Endodermal cell (in vitro differentiated cells): ENCODE measurements around the gene TLR9. TPM values are rescaled to one million over a fixed set of nuclear protein-coding genes. Genes with fewer than 3 reads are reported as not detected.

ENCODE experiments used
- DNase-seq: peaks from one replicate; pipeline ENCODE4 v3.0.0-alpha.2; 2017
- H3K27ac ChIP-seq: 2 replicates; pipeline ENCODE4 v1.5.1; 2013; ENCODE audit warnings: mild to moderate bottlenecking, low read depth, low read length, moderate library complexity
- H3K27me3 ChIP-seq: 2 replicates; pipeline ENCODE4 v1.6.1; 2013; ENCODE audit warnings: mild to moderate bottlenecking, low read length, moderate library complexity; ENCODE audit not compliant: insufficient read depth, control insufficient read depth, poor library complexity, severe bottlenecking
- H3K36me3 ChIP-seq: 2 replicates; pipeline ENCODE4 v1.7.0; 2013; ENCODE audit warnings: mild to moderate bottlenecking, low read length, moderate library complexity; ENCODE audit not compliant: control insufficient read depth, insufficient read depth
- H3K4me1 ChIP-seq: one replicate; pipeline ENCODE4 v1.7.0; 2013; ENCODE audit warnings: low read length; ENCODE audit not compliant: control insufficient read depth, insufficient read depth
- H3K4me3 ChIP-seq: 2 replicates; pipeline ENCODE4 v1.5.1; 2013; ENCODE audit warnings: mild to moderate bottlenecking, low read length, moderate library complexity
- H3K9ac ChIP-seq: 2 replicates; pipeline ENCODE4 v1.6.1; 2013; ENCODE audit warnings: mild to moderate bottlenecking, low read length, moderate library complexity; ENCODE audit not compliant: poor library complexity, severe bottlenecking; ENCODE audit errors: extremely low read depth
- H3K9me3 ChIP-seq: 2 replicates; pipeline ENCODE4 v1.6.1; 2013; ENCODE audit warnings: mild to moderate bottlenecking, low read length, moderate library complexity; ENCODE audit not compliant: control insufficient read depth
- H3K27ac Mint-ChIP-seq: 2 replicates; pipeline ENCODE4 v1.8.0; 2020; ENCODE audit warnings: mixed read lengths
- H3K27me3 Mint-ChIP-seq: 2 replicates; pipeline ENCODE4 v1.8.0; 2021; ENCODE audit warnings: mild to moderate bottlenecking, mixed read lengths; ENCODE audit not compliant: insufficient read depth
- H3K36me3 Mint-ChIP-seq: 2 replicates; pipeline ENCODE4 v1.8.0; 2020; ENCODE audit warnings: low read depth, mixed read lengths
- H3K4me1 Mint-ChIP-seq: 2 replicates; pipeline ENCODE4 v1.8.0; 2020; ENCODE audit warnings: mixed read lengths
- H3K4me3 Mint-ChIP-seq: 2 replicates; pipeline ENCODE4 v1.8.0; 2020; ENCODE audit warnings: mild to moderate bottlenecking, moderate library complexity, mixed read lengths
- H3K9me3 Mint-ChIP-seq: 2 replicates; pipeline ENCODE4 v1.8.0; 2020; ENCODE audit warnings: mild to moderate bottlenecking, mixed read lengths
- CTCF ChIP-seq: fragments of 200-600 bp; sonication (generic); conservative IDR thresholded peaks from 2 replicates; pipeline ENCODE4 v1.5.0; 2021; ENCODE audit warnings: antibody characterized with exemption, mild to moderate bottlenecking
- WGBS, 2 experiments: methylation state at CpG; one replicate each; pipeline versions ENCODE4 v1.1.5 to v1.1.7; 2013; ENCODE audit warnings: missing lambda C conversion rate in 2 of 2, mixed read lengths in 1 of 2; ENCODE audit not compliant: insufficient coverage in 1 of 2, insufficient read length in 1 of 2; 5-methylcytosine and 5-hydroxymethylcytosine counted together
- total RNA-seq, 2 donors: library from RNA; stranded (reverse); fragmentation: NEBNext Ultra II Directional in 1 of 2; extraction: Animal tissue kit (Norgen Biotek cat#: 25700) in 1 of 2; gene quantifications; 2 replicates in 1 of 2; 3 replicates in 1 of 2; pipeline ENCODE4 v1.2.1, GENCODE V29; 2021

Gene TLR9
- total RNA-seq, 2 donors from 2014 or later, result 0.11 TPM; not detected in 1

- no peak overlapping the region for H3K4me3 Mint-ChIP-seq
Measured at GRCh38 chr3:52256159-52256558, 30.7 kb upstream of the TLR9 start.

GRCh38 chr3:52254608-52255007 lies 29.2 kb upstream of the TLR9 start:
- Histone ChIP-seq H3K4me3 (no peak overlapping the region), H3K27ac (no peak overlapping the region), H3K4me1 (peaks cover 4% of the 10 kb centered on the region), H3K27me3 (no peaks in the 10 kb centered on the region), H3K36me3 (peaks cover 82% of the 10 kb centered on the region), H3K9me3 (no peaks in the 10 kb centered on the region), H3K9ac (no peak overlapping the region)
- Mint-ChIP-seq H3K4me3 (no peak overlapping the region), H3K4me1 (peaks cover 11% of the 10 kb centered on the region), H3K36me3 (peaks cover 78% of the 10 kb centered on the region), H3K27me3 (no peaks in the 10 kb centered on the region), H3K27ac (no peak overlapping the region), H3K9me3 (no peaks in the 10 kb centered on the region)
- WGBS, 2 experiments, result 93 to 96% methylated on average over 5 to 9 of the region's 9 CpGs
- no peak for DNase-seq
- TF ChIP-seq CTCF, result no peak

More at GRCh38 chr3:52256159-52256558, 30.7 kb upstream of the TLR9 start:
- peaks cover 4% of the 10 kb centered on the region for H3K4me1 ChIP-seq
- no peak overlapping the region for H3K9ac ChIP-seq
- peaks cover 86% of the 10 kb centered on the region for H3K36me3 Mint-ChIP-seq
- no peak overlapping the region for H3K27ac Mint-ChIP-seq
- TF ChIP-seq CTCF, result no peak
- H3K9me3 ChIP-seq, result no peaks in the 10 kb centered on the region
- peaks cover 96% of the 10 kb centered on the region for H3K36me3 ChIP-seq
- no peaks in the 10 kb centered on the region for H3K27me3 Mint-ChIP-seq
- no peaks in the 10 kb centered on the region for H3K9me3 Mint-ChIP-seq
- no peaks in the 10 kb centered on the region for H3K27me3 ChIP-seq
- WGBS, 2 experiments, result 100% methylated on average over 2 of the region's 3 CpGs; no CpG with 5 or more reads in 1 of the 2 experiments
- no peak overlapping the region for H3K4me3 ChIP-seq
- H3K27ac ChIP-seq, result no peak overlapping the region
- no peak for DNase-seq
- peaks cover 11% of the 10 kb centered on the region for H3K4me1 Mint-ChIP-seq

- peaks cover 4% of the 10 kb centered on the region for H3K4me1 ChIP-seq
- H3K27me3 ChIP-seq, result no peaks in the 10 kb centered on the region
- no peak overlapping the region for H3K9ac ChIP-seq
- peaks cover 76% of the 10 kb centered on the region for H3K36me3 ChIP-seq
- no peaks in the 10 kb centered on the region for H3K9me3 Mint-ChIP-seq
- no peak for DNase-seq
- peaks cover 11% of the 10 kb centered on the region for H3K4me1 Mint-ChIP-seq
- TF ChIP-seq CTCF, result no peak
- H3K36me3 Mint-ChIP-seq, result peaks cover 71% of the 10 kb centered on the region
- H3K27ac Mint-ChIP-seq, result peak overlapping the region; percentile 52
- 92% methylated on average over 8 to 12 of the region's 12 CpGs for WGBS, 2 experiments
- H3K27me3 Mint-ChIP-seq, result no peaks in the 10 kb centered on the region
- H3K4me3 ChIP-seq, result no peak overlapping the region
- no peak overlapping the region for H3K27ac ChIP-seq
- no peaks in the 10 kb centered on the region for H3K9me3 ChIP-seq
- no peak overlapping the region for H3K4me3 Mint-ChIP-seq
Measured at GRCh38 chr3:52253314-52254304, 28.2 kb upstream of the TLR9 start.
